Stimulated activated naive CD4-positive, alpha-beta T cell treated with Interleukin-2 at 50 U/mL for 16 hours (primary cell): Measurements from ENCODE around the gene TUB.

ENCODE experiments used
- DNase-seq: peaks from one replicate; lab custom pipeline; 2025; lab: John Stamatoyannopoulos, UW

The TUB gene

DNA sequence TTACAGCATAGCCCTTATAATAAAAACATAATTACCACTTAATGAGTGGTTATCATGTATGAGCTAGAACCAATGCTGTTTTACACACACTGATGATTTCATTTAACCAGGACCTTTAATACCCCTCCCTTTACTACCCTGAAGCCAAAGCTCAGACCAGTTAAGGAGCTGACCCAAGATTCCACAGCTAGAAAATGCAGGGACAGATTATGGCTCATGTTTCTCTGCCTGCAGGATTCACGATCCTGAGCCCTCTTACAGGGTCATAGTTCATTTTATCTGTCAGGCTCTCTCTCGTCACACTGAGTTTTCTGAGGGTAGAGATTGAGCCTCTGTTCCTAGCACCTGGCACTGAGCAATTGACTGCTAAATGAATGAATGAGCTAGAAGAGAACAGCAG is 27.4 kb downstream of the TUB start:
- no peak for DNase-seq

DNA sequence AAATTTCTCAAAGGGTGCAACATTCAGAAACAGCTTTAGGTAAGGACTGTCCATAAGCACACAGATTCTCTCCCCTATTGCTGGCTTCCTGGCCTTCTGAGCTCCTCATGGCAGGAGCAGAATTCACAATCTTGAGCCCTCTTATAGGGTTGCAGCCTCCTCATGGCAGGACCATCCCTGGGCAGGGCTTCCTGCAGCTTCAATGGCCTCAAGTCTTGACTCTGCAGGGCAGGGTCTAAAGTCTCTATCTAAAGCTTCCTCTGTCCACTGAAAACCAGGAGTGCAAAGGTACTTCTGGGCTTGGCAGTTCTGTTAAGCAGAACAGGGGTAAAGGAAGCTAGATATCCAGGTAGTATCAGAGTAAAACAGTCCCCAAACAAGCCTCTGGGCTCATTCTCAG is 28.7 kb downstream of the TUB start:
- DNase-seq: no peak

DNA sequence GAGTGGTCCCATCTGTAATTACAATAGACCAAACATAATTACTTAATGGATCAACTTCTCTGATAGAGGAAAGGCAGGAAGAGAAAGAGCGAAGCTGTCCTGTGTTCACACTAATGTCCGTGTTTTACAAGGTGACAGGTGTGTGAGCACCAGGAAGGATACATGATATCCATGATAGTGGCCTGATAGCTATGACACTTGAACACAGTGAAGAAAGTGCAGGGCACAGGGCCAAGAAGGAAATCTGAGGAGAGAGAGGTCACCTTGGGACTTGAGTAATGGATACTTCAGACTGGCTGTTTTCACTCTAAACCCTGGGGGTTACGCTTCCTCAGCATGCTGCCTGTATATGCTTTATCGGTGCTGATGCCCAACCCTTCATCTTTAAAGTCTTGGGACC is 29.4 kb downstream of the TUB start:
- no peak for DNase-seq

DNA sequence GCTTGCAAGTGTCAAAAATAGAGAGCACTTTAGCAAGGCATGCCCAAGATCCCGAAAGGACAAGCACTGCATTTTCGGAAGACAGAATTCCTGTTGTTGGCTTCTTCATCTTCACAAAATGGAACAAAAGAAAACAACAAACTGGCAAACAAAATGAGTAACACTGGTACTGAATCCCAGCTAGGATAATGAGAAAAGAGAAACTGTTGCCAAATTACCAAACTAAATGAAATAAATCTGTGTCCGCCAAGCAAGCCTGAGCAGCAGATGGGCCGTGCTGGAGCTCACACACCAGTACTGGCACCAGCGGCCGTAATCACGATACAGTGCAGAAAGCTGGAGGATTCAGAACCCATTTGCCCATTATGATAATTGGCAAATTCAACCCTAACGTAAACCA is 30.6 kb downstream of the TUB start:
- DNase-seq: no peak

DNA sequence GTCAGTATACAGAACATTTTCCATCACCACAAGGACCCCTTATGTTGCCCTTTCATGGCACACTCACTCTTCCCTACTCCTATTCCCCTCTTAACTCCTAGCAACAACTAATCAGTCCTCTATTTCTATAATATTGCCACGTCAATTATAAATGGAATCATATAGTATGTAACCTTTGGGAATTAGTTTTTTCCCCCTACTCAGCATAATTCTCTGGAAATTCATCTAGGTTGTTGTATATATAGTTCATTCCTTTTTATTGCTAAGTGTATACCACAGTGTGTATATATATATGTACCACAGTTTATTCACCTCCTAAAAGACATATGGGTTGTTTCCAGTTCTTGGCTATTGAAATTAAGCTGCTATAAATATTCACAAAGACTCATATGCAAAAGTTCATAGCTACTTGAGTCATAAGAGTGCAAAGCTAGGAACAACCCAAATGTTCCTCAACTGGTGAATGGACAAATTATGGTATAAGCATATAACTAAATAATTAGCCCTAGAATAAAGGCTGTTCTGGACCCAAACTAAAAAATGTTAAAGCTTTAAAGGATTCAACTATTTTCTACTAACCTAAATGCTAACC is 41.3 kb downstream of the TUB start:
- no peak for DNase-seq

DNA sequence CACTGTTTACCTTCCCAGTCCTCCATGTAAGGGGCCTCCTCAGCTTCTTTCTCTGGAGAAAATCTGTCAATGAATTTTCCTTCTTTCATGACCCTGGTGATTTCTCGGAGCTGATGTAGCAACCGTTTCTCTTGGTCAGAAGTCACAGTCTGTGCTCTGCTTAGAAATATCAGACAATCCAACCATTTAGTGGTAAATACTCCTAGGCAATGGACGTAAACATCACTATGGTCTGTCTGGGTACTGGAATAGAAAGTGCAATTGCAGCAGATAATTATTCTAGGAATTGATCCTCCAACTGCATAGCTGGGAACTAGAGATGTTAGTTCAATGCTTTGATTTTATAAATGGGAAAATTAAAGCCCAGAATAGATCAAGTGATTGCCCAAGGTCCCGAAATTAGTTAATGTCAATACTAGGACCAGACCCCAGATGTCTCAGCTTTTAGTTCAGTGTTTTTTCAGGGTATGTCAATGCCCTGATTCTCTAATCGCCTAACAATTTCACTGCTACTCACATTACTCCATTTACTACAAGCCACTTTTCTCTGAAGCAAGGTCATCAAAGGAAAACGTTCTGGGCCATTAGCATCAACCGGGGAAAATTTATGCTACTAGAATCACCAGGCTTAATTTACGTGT is 45.8 kb downstream of the TUB start:
- DNase-seq: no peak

DNA sequence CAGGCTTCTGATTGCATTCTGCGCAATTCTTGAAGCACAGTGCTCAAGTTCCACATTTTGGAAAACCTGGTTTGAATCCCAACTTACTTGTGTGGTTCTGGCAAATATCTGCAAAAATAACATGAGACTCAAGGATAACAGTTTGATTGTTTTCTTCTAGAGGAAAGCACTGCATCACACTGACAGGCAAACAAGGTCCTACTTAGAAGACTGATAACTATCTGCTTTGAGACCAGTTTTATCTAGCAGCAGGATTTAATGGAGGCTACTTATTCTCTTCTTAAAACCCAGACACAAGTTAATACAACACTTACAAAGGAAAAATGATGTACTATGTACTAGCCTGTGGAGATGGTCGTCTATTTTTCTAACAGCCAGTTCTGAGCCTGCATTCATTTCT is 46.4 kb downstream of the TUB start:
- DNase-seq: no peak

DNA sequence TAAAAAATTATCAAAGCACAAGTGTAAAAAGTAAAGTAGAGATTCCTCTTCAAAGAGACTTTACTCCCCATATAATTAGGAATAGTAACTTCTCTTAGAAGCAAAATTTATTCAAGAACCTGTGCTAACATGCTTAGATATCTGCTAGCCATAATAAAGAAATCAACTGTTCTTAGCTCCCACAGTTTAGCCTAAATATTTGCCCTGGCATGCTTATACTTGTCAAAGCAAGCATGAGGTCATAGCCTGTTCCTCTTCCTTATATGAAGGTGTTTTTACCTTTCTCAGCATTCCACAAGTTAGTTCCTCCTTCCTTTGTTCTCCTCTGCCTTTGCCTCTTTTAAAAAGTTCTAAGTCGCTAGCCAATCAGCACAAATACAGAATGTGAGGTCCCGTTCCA is 57.5 kb downstream of the TUB start:
- DNase-seq: no peak

DNA sequence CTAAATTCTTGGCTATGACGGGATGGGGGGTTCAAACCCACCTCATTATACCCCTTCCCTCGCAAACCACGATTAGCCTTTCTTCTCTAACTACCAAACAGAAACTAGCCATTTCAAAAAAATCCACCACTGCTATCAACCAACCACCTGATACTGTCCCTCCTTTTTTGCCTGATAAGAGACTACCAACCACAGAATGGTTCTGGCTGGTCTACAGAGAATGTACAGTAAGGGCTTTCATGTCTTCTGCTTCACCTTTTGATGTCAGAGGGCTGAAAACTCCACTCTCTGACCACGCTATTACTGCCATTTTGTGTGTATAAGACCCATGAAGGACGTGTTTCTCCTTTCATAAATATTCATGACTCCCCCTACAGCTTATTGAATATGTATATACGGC is 68.7 kb downstream of the TUB start:
- DNase-seq: no peak
